HG03095 (cell line): ENCODE measurements around the gene GOLGA6C.
"Not testable (repeated sequence)": the region's sequence is repeated elsewhere in the genome, so short reads cannot be mapped to it uniquely, and the experiment has no call there.

Experiments
- ATAC-seq: cut with Tn5 transposase; IDR thresholded peaks from one replicate; pipeline ENCODE4 v1.9.1; 2021; ENCODE audit warnings: moderate library complexity; ENCODE audit not compliant: unreplicated experiment

The GOLGA6C gene

DNA sequence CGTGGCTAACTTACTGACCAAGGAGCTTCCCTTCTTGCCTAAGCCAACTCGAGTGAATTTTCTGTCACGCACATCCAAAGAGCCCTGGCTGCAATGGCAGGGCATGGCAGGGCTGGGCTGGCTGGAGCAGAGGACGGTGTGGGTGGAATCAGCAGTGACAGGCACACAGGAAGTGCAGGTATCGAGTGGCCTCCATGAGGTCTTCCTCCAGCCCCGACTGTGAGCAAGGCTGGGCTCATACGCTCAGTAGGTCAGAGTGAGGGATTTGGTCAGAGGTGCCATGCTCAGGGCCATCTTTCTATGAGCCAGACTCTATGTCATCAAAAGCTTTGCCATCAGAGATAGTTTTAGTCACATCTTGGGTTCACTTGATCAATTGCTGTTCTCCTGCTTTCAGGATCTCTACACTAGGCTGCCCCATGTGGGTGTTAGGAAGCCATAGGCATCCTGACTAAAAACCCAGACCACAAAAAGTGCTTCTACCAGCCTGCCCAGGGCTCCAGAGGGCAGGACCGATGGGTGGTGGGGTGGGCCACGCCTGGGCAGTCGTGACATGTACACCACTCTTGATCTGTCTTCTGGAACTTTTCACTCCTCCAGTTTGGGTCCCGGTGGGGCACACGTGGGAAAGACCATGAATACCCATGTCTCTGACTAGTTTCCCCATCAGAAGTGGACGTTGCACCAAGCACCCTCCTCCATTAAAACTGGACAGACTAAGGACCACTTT is 55.1 kb downstream of the GOLGA6C start:
- no peak for ATAC-seq

GRCh38 chr15:75314552-75315290 is 56.6 kb downstream of the GOLGA6C start:
- ATAC-seq: no peak

DNA sequence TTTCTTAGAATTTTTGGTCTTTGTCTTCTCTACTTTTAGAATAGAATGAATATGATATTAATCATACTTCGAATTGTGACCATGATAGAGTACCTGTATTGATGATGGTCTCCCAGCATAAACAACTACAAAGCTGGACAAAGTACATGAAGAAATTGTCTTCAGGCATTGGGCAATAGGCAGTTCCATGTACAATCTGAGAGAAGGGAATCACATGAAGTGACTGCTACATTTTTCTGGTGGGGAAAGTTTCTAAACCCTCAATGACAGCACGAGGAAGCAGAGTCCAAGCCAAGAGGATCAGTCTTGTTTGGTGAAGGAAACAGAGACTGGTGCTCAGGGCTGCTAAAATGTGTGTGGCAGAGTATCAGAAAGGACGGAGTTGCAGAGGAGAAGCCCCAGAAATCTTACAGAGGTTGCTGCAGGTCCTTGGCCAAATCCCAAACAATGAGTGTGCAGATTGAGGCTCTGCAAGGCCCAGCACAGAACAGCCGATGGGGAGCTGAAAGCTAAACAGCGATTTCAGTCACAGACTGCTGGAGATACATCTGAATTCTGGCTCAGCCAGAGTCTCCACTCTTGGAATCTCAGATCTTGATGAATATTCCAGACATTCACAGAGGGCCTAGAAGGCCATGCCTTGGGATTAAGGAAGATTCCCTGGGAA is 61.2 kb downstream of the GOLGA6C start:
- ATAC-seq: not testable (repeated sequence)
